LNCaP clone FGC (cell line): ENCODE data around the gene DVL1.

Experiments
- DNase-seq: peaks from one replicate; pipeline ENCODE4 v3.0.0-alpha.2; 2011; ENCODE audit warnings: low read depth
- H3K4me3 ChIP-seq: 2 replicates; pipeline ENCODE4 v1.5.1; 2011; ENCODE audit warnings: mild to moderate bottlenecking, low read depth, low read length, control low read depth
- CTCF ChIP-seq: IDR thresholded peaks from 2 replicates; pipeline ENCODE4 v1.5.1; 2012; ENCODE audit warnings: mild to moderate bottlenecking; ENCODE audit not compliant: control insufficient read depth, insufficient read depth; ENCODE audit errors: extremely low read depth

DVL1 gene

GRCh38 chr1:1291023-1291528 is 58.1 kb downstream of the DVL1 start:
- no peak for DNase-seq
- no peak overlapping the region for H3K4me3 ChIP-seq
- no peak for TF ChIP-seq CTCF

DNA sequence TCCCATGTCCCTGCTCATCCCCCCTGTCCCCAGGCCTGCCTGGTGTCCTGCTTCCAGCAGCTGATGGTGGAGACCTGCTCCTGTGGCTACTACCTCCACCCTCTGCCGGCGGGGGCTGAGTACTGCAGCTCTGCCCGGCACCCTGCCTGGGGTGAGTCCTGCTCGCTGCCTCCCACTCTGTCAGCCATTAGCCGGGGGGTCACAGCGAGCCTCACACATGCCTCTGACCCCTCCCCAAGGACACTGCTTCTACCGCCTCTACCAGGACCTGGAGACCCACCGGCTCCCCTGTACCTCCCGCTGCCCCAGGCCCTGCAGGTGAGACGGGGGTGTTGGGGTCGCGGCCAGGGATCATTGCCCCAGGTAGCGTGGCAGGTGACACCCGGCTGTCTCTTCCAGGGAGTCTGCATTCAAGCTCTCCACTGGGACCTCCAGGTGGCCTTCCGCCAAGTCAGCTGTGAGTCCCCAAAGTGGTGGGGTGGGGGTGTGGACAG is 58.9 kb downstream of the DVL1 start:
- DNase-seq: no peak
- TF ChIP-seq CTCF: peak; percentile 85

DNA sequence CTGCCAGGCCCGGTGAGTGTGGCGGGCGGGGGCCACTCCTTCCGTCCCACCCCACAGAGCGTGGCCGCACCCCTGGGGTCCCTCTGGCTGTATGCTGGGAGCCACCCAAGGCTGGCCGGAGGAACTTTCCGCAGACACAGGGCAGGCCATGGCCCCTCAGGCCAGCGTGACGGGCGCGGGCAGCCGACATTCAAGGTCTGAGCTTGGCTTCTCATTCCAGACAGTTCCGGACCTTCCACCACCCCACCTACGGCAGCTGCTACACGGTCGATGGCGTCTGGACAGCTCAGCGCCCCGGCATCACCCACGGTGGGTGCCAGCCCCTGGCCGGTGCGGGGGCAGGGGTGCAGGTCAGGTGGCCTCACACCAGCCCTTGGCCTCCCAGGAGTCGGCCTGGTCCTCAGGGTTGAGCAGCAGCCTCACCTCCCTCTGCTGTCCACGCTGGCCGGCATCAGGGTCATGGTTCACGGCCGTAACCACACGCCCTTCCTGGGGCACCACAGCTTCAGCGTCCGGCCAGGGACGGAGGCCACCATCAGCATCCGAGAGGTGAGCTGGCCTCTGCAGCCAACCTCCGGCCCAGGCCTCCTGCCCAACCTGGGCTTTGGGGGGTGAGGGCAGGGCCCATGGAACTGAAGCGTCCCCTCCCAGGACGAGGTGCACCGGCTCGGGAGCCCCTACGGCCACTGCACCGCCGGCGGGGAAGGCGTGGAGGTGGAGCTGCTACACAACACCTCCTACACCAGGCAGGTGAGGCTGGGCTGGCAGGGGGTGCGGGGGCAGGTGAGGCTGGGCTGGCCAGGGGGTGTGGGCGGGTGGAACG is 61.7 kb downstream of the DVL1 start:
- H3K4me3 ChIP-seq: no peak overlapping the region
- no peak for TF ChIP-seq CTCF
- DNase-seq: no peak

More for the DNA sequence above, 58.9 kb downstream of the DVL1 start:
- no peak overlapping the region for H3K4me3 ChIP-seq

- DNase-seq: no peak
- no peak for TF ChIP-seq CTCF
- no peak overlapping the region for H3K4me3 ChIP-seq
Measured at GRCh38 chr1:1286313-1287261, 62.6 kb downstream of the DVL1 start.

- TF ChIP-seq CTCF: no peak
- no peak overlapping the region for H3K4me3 ChIP-seq
Measured at GRCh38 chr1:1285611-1286311, 63.5 kb downstream of the DVL1 start.

More at GRCh38 chr1:1285611-1286311, 63.5 kb downstream of the DVL1 start:
- no peak for DNase-seq
